ENCODE data around the gene LRRC4C. TPM values are rescaled to one million over a fixed set of nuclear protein-coding genes. Genes with fewer than 3 reads are reported as not detected.
A peak's percentile ranks its signal among the peaks of the same experiment; 100 is the strongest.

Gene LRRC4C
- total and polyA plus RNA-seq, 4 donors: 0.33 to 5.3 (median 0.43) TPM

GRCh38 chr11:40252236-40252635 lies 1207.2 kb downstream of the LRRC4C start:
- H3K9me3 ChIP-seq (ENCODE audit: control insufficient read depth in 4 of 4, insufficient read depth in 3 of 4, low read length in 3 of 4): peaks cover 0 to 2% (median 0%) of the 10 kb centered on the region in 4 donors
- H3K4me3 ChIP-seq: no peak overlapping the region
- H3K36me3 ChIP-seq (ENCODE audit: control insufficient read depth in 4 of 4, insufficient read depth in 4 of 4, low read length in 4 of 4): no peaks in the 10 kb centered on the region
- ATAC-seq (ENCODE audit: insufficient read depth, low FRiP score) (peak; percentile 27), DNase-seq (no peak)
- H3K9ac ChIP-seq (ENCODE audit: insufficient read depth in 1 of 2, low read length in 2 of 2): no peak overlapping the region
- no peaks in the 10 kb centered on the region for H3K4me1 ChIP-seq (ENCODE audit: control insufficient read depth in 5 of 5, insufficient read depth in 5 of 5, low read length in 5 of 5)
- H3K27me3 ChIP-seq (ENCODE audit: control insufficient read depth in 3 of 3, insufficient read depth in 3 of 3, low read length in 2 of 3): peaks cover 0 to 11% (median 2%) of the 10 kb centered on the region in 3 donors
- no peak overlapping the region for H3K27ac ChIP-seq (ENCODE audit: low read depth in 1 of 2, low read length in 1 of 2)
- 73 to 80% methylated on average over 4 of the region's 4 CpGs for WGBS, 2 donors
- no peak for TF ChIP-seq CTCF (IDR thresholded peaks at IDR 0.05; ENCODE audit: control extremely low read depth, extremely low read depth)

GRCh38 chr11:40246983-40247382 lies 1212.5 kb downstream of the LRRC4C start:
- TF ChIP-seq CTCF (IDR thresholded peaks at IDR 0.05; ENCODE audit: control extremely low read depth, extremely low read depth): no peak
- DNase-seq (no peak), ATAC-seq (ENCODE audit: insufficient read depth, low FRiP score) (no peak)
- Histone ChIP-seq H3K36me3 (ENCODE audit: control insufficient read depth in 4 of 4, insufficient read depth in 4 of 4, low read length in 4 of 4) (no peaks in the 10 kb centered on the region), H3K4me1 (ENCODE audit: control insufficient read depth in 5 of 5, insufficient read depth in 5 of 5, low read length in 5 of 5) (peaks cover 0 to 3% (median 0%) of the 10 kb centered on the region in 5 donors), H3K27me3 (ENCODE audit: control insufficient read depth in 3 of 3, insufficient read depth in 3 of 3, low read length in 2 of 3) (peaks cover 0 to 11% (median 4%) of the 10 kb centered on the region in 3 donors), H3K27ac (ENCODE audit: low read depth in 1 of 2, low read length in 1 of 2) (no peak overlapping the region), H3K9ac (ENCODE audit: insufficient read depth in 1 of 2, low read length in 2 of 2) (no peak overlapping the region), H3K9me3 (ENCODE audit: control insufficient read depth in 4 of 4, insufficient read depth in 3 of 4, low read length in 3 of 4) (peaks cover 0 to 2% (median 0%) of the 10 kb centered on the region in 4 donors), H3K4me3 (no peak overlapping the region)
- WGBS, 2 donors: 49 to 53% methylated on average over 2 of the region's 2 CpGs

- Histone ChIP-seq H3K9ac (ENCODE audit: insufficient read depth in 1 of 2, low read length in 2 of 2) (no peak overlapping the region), H3K36me3 (ENCODE audit: control insufficient read depth in 4 of 4, insufficient read depth in 4 of 4, low read length in 4 of 4) (no peaks in the 10 kb centered on the region), H3K4me3 (no peak overlapping the region), H3K9me3 (ENCODE audit: control insufficient read depth in 4 of 4, insufficient read depth in 3 of 4, low read length in 3 of 4) (no peaks in the 10 kb centered on the region), H3K27ac (ENCODE audit: low read depth in 1 of 2, low read length in 1 of 2) (no peak overlapping the region), H3K4me1 (ENCODE audit: control insufficient read depth in 5 of 5, insufficient read depth in 5 of 5, low read length in 5 of 5) (peaks cover 0 to 11% (median 0%) of the 10 kb centered on the region in 5 donors), H3K27me3 (ENCODE audit: control insufficient read depth in 3 of 3, insufficient read depth in 3 of 3, low read length in 2 of 3) (no peaks in the 10 kb centered on the region)
- DNase-seq: peak; percentile 17 to 76 (median 47)
- TF ChIP-seq CTCF (IDR thresholded peaks at IDR 0.05; ENCODE audit: control extremely low read depth, extremely low read depth): no peak
- ATAC-seq (ENCODE audit: insufficient read depth, low FRiP score): no peak
Measured at GRCh38 chr11:40241524-40242051, 1217.9 kb downstream of the LRRC4C start.

- no peak for DNase-seq
- H3K36me3 ChIP-seq (ENCODE audit: control insufficient read depth in 4 of 4, insufficient read depth in 4 of 4, low read length in 4 of 4): no peaks in the 10 kb centered on the region
- no peak overlapping the region for H3K27ac ChIP-seq (ENCODE audit: low read depth in 1 of 2, low read length in 1 of 2)
- no peaks in the 10 kb centered on the region for H3K9me3 ChIP-seq (ENCODE audit: control insufficient read depth in 4 of 4, insufficient read depth in 3 of 4, low read length in 3 of 4)
- H3K4me1 ChIP-seq (ENCODE audit: control insufficient read depth in 5 of 5, insufficient read depth in 5 of 5, low read length in 5 of 5): peaks cover 0 to 11% (median 0%) of the 10 kb centered on the region in 5 donors
- H3K27me3 ChIP-seq (ENCODE audit: control insufficient read depth in 3 of 3, insufficient read depth in 3 of 3, low read length in 2 of 3): no peaks in the 10 kb centered on the region
- no peak overlapping the region for H3K4me3 ChIP-seq
- no peak for ATAC-seq (ENCODE audit: insufficient read depth, low FRiP score)
- 97 to 98% methylated on average over 2 of the region's 2 CpGs for WGBS, 2 donors
- TF ChIP-seq CTCF (IDR thresholded peaks at IDR 0.05; ENCODE audit: control extremely low read depth, extremely low read depth): no peak
- no peak overlapping the region for H3K9ac ChIP-seq (ENCODE audit: insufficient read depth in 1 of 2, low read length in 2 of 2)
Measured at GRCh38 chr11:40240284-40240683, 1219.2 kb downstream of the LRRC4C start.

Data from lung (tissue), 12 donors.